NCI-H2171 treated with DMSO at 0.1 percent for 48 hours (cell line): ENCODE results near the gene XPO6.
"Not testable (repeated sequence)": the region's sequence is repeated elsewhere in the genome, so short reads cannot be mapped to it uniquely, and the experiment has no call there.

Experiments used
- DNase-seq: peaks from one replicate; lab custom pipeline; 2025; lab: John Stamatoyannopoulos, UW

Gene XPO6

DNA sequence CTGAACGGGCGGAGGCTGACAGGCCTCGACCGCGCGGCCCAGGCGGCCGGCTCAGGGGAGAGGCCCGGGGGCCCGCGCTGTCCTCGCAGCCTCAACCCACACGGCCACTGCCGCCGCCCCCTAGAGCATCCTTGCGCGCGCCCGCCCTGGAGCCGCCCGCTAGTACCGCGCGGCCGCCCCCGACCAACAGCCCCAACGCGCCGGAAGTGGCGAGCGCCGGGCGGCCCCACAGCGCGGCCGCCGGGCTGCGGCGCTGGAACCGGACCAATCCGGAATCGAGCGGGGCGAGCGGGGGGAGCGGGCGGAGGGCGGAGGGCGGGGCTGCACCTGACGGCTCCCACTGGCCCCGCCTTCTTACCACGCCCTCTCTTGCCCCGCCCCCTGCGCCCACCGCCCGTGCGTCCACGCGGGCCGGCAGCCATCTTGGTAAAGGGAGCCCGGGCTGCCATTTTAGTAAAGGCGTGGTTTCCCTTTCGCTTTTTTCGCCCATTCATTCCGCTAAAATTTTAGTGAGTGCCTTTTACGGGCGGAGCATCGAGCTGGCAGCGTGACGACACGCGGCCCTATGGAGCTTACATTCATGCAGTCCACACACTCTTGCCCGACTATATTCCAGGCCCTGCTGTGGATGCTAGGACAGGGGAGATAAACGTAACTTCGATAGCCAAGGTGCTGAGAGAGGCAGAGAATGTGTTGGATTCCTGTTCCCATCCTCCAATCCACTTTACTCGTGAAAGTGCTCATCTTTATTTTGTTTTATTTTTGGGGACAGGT, at the start of gene XPO6:
TSS of gene XPO6 (minus strand) at position 208 of the 774 bp plus-strand sequence. CDS start 597 bp downstream, outside the sequence.
- peak; percentile 92 for DNase-seq

GRCh38 chr16:28260193-28260592, 48.4 kb upstream of the XPO6 start:
- DNase-seq, result no peak

- DNase-seq, result no peak
Measured at GRCh38 chr16:28259781-28260150, 48.0 kb upstream of the XPO6 start.

DNA sequence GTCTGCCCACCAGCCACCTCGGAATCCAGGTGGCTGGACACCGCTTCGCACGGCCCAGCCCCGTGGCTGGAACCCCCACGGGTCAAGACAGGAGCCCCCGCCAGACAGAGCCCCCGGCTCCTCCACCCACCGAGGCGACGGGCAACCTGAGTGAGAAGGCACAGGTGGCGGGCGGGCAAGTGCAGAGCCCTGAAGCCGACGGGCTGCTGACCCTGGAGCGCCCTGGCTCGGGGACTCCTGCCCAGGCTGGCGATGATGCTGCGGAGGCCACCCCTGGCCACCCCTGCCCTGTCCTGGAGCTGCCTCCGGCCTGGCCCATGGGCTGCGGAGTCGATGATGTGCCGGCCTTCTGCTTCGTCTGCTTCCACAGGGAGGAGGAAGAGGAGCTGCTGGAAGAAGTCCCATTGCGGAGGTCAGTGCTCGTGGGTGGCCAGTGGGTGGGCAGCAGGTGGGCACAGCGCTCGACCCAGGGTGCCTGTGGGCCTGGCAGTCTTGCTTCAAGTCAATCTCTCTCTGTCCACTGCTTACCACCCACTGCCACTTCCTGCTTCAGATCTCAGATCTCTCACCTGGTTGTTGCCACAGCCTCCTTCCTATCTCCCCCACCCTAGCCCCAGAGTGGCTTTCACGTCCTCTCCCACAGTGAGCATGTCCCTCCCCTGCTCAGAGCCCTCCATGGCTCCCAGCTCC, 47.5 kb upstream of the XPO6 start:
- DNase-seq, result no peak

DNA sequence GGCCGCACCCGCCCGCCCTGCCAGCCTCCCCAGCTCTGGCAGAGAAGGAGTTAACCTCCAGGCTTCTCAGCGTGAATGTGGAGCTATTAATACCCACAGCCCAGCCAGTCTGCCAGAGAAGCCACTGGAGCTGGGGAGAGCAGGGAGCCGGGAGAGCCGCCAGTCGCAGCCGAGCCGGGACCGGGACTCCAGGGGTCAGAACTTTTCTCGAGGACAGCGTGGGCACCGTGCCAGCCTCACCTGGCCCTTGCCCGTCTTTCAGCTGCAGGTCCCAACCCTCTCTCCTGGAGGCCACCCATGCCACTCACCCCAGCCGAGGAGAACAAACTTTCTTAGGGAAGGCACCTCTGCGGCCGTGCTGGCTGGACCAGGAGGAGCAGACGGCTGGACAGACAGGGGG, 46.8 kb upstream of the XPO6 start:
- no peak for DNase-seq

- DNase-seq, result no peak
Measured at GRCh38 chr16:28257256-28257655, 45.5 kb upstream of the XPO6 start.

DNA sequence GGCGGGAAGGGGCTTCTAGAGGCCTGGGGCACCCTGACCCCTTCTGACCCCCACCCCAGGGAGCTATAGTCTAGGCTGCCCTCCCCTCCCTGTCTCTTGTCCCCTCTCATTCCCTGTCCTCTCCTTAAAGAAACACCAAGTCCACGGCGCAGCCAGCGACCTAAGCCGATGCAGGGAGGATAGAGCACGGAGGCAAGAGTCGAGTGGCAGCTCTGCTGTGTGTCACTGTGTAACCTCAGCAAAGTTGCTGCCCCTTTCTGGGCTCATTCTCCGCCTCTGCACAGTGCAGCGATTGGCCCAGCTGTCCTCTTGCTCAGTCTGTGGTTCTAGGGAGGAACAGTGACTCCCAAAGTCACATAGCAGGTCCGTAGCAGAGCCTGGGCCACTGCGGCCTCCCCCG, 44.1 kb upstream of the XPO6 start:
- DNase-seq, result no peak

GRCh38 chr16:28254158-28254557, 42.4 kb upstream of the XPO6 start:
- DNase-seq, result no peak

DNA sequence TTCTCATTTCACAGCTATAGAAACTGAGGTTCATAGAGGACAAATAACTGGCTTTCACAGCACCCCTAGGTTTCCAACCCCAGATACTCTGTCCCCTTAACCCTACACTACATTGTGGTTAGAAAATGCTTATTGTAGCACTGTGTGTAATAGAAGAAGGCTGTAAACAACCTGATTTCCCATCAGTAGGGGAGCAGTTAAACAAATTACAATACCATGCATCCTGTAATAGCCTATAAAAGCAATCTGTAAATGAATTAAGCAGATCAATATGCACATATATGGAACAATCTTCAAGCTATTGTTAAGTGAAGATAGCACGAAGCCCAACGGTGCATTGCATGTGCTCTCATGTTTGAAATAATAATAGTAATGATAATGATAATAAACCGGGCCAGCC, 39.2 kb upstream of the XPO6 start:
- no peak for DNase-seq

- not testable (repeated sequence) for DNase-seq
Measured at GRCh38 chr16:28249483-28249882, 37.7 kb upstream of the XPO6 start.

DNA sequence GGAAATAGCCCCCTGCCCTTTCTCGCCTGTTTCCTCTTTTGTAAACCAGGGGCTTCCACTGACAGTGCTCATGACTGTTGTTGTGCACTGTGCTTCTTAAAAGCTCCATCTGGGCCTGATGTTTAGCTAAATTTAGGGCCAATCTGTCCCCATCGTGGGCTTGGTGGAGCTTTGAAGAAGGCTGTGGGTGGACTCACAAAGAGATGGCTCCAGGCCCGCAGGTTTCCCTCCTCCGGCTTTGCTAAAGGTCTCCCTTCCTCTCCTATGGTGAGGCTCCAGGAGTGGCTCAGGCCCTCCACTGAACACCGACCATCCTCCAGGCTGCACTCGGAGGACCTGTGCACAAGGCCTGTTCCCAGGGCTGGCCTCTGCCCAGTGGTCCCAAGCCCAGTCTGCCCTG, 30.2 kb upstream of the XPO6 start:
- DNase-seq, result no peak

- DNase-seq, result no peak
Measured at GRCh38 chr16:28237754-28238357, 26.1 kb upstream of the XPO6 start.

DNA sequence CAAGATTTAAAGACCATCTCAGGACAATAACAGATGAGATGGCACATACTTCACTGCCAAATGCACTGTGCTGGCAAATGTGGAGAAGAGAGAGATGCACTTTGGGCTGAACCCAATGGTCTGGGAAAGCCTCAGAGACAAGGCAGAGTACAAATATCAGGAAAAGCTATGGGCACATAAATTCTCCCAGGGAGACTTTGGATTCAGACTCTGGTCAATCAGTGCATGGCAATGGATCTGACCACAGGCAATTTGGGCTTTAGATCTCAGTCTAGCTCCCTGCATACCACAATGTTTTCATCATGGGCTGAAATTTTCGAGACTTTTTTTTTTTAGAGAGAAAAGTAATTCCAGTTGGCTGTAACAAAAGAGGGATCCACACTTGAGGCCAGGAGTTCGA, 20.0 kb upstream of the XPO6 start:
- DNase-seq, result no peak

DNA sequence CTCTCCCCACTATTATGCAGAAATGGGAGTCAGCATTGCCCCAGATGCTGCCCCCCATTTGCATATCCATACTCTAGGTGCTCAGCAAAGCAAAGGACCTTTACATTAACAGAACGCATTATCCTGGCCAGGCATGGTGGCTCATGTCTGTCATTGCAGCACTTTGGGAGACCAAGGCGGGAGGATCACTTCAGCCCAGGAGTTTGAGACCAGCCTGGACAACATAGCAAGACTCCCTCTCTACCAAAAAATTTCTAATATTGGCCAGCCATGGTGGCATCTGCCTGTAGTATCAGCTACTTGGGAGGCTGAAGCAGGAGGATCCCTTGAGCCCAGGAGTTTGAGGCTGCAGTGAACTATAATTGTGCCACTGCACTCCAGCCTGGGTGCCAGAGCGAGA, 12.1 kb upstream of the XPO6 start:
- not testable (repeated sequence) for DNase-seq

GRCh38 chr16:28219777-28220176, 8.0 kb upstream of the XPO6 start:
- not testable (repeated sequence) for DNase-seq

- DNase-seq, result no peak
Measured at GRCh38 chr16:28219282-28219681, 7.5 kb upstream of the XPO6 start.

DNA sequence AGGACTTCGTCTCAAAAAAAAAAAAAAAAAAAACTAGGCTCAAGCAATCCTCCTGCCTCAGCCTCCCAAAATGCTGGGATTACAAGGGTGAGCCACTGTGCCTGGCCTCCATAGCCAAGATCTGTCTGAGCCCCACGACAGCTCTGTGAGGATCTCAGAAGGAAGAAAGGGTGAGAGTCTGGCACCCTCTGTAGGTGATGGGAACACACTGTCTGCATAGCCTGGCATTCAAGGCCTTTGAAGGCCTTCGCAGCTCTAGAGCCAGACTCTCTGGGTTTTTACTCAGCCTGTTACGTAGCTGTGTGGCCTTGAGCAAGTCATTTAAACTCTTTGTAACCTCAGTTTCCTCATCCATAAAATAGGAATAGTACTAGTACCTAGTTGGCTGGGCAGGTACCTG, 6.3 kb upstream of the XPO6 start:
- DNase-seq, result no peak

DNA sequence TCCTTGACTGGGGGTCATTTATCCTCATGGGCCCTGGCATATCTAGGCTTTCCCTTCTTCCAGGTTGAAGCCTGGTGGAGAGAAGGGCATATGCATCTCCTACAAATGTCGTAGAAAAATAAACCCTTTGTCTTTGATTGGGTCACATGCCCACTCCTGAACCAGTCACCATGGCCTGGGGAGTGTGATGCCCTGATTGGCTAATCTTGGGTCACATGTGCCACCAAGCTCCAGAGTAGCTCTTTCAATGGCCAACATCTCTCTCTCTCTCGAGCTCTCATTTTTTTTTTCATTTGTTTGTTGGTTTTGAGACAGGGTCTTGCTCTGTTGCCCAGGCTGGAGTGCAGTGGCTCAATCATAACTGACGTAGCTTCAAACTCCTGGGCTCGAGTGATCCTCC, 5.6 kb upstream of the XPO6 start:
- DNase-seq, result no peak

DNA sequence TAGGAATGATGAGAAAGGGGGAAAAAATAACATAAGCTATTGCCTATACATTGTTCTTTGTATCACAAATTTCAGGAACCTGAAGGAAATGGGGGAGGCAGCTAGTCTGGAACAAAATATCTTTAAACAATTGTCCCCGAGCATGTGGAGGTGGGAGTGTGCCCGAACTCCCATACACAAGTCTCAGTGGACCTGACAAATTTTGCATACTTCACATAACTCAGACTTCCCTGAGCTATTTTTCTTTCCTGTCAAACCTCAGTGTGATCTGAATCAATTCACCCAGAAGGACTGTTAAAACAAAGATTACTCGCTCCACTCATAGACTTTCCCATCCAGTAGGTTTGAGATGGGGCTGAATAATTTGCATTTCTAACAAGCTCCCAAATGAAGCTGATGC, 1.6 kb upstream of the XPO6 start:
- no peak for DNase-seq

- DNase-seq, result no peak
Measured at GRCh38 chr16:28212532-28212873, 738 bp upstream of the XPO6 start.

DNA sequence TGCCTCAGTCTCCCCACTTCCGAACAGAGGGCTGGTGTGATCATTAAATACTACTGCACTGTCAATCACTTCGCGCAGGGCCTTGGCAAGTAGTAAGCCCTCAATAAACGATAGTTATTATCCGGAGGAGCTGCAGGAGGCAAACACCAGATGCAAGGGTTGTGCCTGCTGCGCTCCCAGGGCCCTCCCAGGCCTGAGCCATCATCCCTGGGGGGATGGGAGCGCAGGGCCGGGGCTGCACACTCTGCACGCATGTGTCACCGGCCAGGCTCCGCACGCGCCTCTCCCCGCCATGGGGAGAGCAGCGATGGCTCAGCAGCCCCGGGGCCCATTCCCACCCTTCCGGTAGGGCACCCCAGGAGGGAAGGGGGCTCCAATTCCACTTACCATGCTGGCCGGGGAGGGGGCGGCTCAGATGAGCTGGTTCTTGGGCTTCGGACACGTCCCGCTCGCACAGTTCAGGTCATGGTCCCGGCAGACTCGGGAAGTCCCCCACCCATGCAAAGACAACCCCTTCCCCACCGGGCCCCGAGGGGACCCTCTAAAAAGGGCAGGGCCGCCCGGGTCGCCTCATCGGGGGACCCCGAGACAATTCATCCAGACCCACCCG, 681 bp downstream of the XPO6 start:
- peak; percentile 77 for DNase-seq

DNA sequence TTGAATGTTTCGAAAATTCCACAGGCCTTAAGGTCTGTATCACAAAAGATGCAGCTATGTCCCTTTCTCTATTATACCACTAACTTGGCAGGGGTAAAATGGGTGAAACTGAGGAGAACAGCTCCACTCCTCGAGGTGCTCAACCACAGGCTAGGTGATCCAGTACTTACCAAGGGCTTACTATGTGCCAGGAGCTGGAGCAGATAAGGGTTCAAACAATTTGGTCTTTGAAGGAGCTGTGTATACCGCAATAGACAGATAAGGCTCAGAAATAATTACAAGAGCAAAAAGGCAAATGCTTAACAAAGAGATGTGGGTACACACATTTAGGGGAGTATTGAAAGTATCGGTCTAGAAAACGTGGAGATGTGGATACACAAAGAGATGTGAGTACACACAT, 1.5 kb downstream of the XPO6 start:
- DNase-seq, result no peak

DNA sequence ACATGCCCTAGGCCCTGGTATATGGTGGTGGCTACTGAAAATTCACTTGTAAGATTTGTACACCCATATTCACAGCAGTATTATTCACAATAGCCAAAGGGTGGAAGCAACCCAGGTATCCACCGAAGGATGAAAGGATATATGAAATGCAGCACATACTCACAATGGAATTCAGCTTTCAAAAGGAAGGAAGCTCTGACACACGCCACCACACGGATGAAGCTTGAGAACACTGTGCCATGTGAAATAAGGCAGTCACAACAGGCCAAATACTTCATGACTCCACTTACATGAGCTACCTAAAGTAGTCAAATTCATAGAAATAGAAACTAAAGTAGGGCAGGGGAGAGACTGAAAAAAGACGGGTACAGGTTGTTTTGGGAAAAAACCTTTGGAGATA, 2.9 kb downstream of the XPO6 start:
- DNase-seq, result no peak
